CD14-positive monocyte (primary cell): ENCODE data around the gene RNF149. TPM values are rescaled to one million over a fixed set of nuclear protein-coding genes. Genes with fewer than 3 reads are reported as not detected.
"Not testable (repeated sequence)": the region's sequence is repeated elsewhere in the genome, so short reads cannot be mapped to it uniquely, and the experiment has no call there.

Experiments
- DNase-seq, 3 donors: peaks; one replicate each; pipeline ENCODE4 v3.0.0-alpha.2; 2011 to 2022
- H2AFZ ChIP-seq: 2 replicates; pipeline ENCODE4 v1.6.0; 2012; ENCODE audit warnings: mild to moderate bottlenecking, low read depth, low read length, inconsistent platforms; ENCODE audit not compliant: insufficient read depth, poor library complexity, severe bottlenecking
- H3K27ac ChIP-seq, 2 donors: 1 replicate in 1 of 2; 2 replicates in 1 of 2; pipeline ENCODE4 v1.5.1; 2012 to 2013; ENCODE audit warnings: low read length in 2 of 2, control low read depth in 1 of 2, inconsistent platforms in 1 of 2, low read depth in 1 of 2, mild to moderate bottlenecking in 1 of 2
- H3K27me3 ChIP-seq, 2 donors: one replicate each; pipeline versions ENCODE4 v1.6.0 to v1.6.1; 2011 to 2013; ENCODE audit warnings: low read length in 2 of 2; ENCODE audit not compliant: control insufficient read depth in 2 of 2, insufficient read depth in 2 of 2
- H3K36me3 ChIP-seq, 2 donors: replicated peaks in 1 of 2; 1 replicate in 1 of 2; 2 replicates in 1 of 2; pipeline versions ENCODE4 v1.5.1 to v1.6.1; 2012 to 2013; ENCODE audit warnings: low read length in 2 of 2, control low read depth in 1 of 2, inconsistent platforms in 1 of 2, mild to moderate bottlenecking in 1 of 2; ENCODE audit not compliant: insufficient read depth in 2 of 2, control insufficient read depth in 1 of 2
- H3K4me1 ChIP-seq, 2 donors: 1 replicate in 1 of 2; 2 replicates in 1 of 2; pipeline versions ENCODE4 v1.5.1 to v1.6.1; 2012 to 2013; ENCODE audit warnings: low read length in 2 of 2, control low read depth in 1 of 2, inconsistent platforms in 1 of 2, mild to moderate bottlenecking in 1 of 2, moderate library complexity in 1 of 2; ENCODE audit not compliant: insufficient read depth in 2 of 2, control insufficient read depth in 1 of 2
- H3K4me2 ChIP-seq: replicated peaks from 2 replicates; pipeline ENCODE3; 2012; ENCODE audit warnings: low read length, moderate library complexity, mild to moderate bottlenecking; ENCODE audit not compliant: poor library complexity, severe bottlenecking; ENCODE audit errors: extremely low read depth
- H3K4me3 ChIP-seq, 3 experiments: fragments of 200-600 bp in 1 of 3; sonication (generic) in 1 of 3; replicated peaks in 1 of 3; 1 replicate in 2 of 3; 2 replicates in 1 of 3; pipeline ENCODE4 v1.5.1; 2011 to 2013; ENCODE audit warnings: low read length in 3 of 3, mild to moderate bottlenecking in 3 of 3, control low read depth in 2 of 3, low read depth in 2 of 3, inconsistent platforms in 1 of 3, moderate library complexity in 1 of 3
- H3K79me2 ChIP-seq: 2 replicates; pipeline ENCODE4 v1.6.0; 2012; ENCODE audit warnings: mild to moderate bottlenecking, control low read depth, inconsistent platforms, low read length, moderate library complexity; ENCODE audit not compliant: insufficient read depth
- H3K9ac ChIP-seq: 2 replicates; pipeline ENCODE4 v1.6.0; 2017; ENCODE audit warnings: low read length, mild to moderate bottlenecking; ENCODE audit not compliant: insufficient read depth, poor library complexity, severe bottlenecking
- H3K9me3 ChIP-seq, 2 donors: replicated peaks in 1 of 2; 1 replicate in 1 of 2; 2 replicates in 1 of 2; pipeline versions ENCODE4 v1.5.1 to v1.6.1; 2012 to 2013; ENCODE audit warnings: low read length in 2 of 2, control low read depth in 1 of 2; ENCODE audit not compliant: control insufficient read depth in 1 of 2, insufficient read depth in 1 of 2
- H4K20me1 ChIP-seq: 2 replicates; pipeline ENCODE4 v1.6.0; 2012; ENCODE audit warnings: mild to moderate bottlenecking, low read length, control low read depth, moderate library complexity; ENCODE audit not compliant: insufficient read depth
- H3K27ac Mint-ChIP-seq, 7 donors: one replicate each; pipeline ENCODE4 v1.8.0; 2020; ENCODE audit warnings: mild to moderate bottlenecking in 7 of 7, mixed read lengths in 7 of 7, moderate library complexity in 6 of 7, inconsistent platforms in 2 of 7
- H3K27me3 Mint-ChIP-seq, 3 donors: one replicate each; pipeline ENCODE4 v1.8.0; 2021 to 2022; ENCODE audit warnings: low read depth in 3 of 3, mild to moderate bottlenecking in 3 of 3, mixed read lengths in 3 of 3, moderate library complexity in 3 of 3, inconsistent platforms in 1 of 3
- H3K36me3 Mint-ChIP-seq, 2 donors: one replicate each; pipeline ENCODE4 v1.8.0; 2020; ENCODE audit warnings: mixed read lengths in 2 of 2, inconsistent platforms in 1 of 2, mild to moderate bottlenecking in 1 of 2
- H3K4me1 Mint-ChIP-seq: one replicate; pipeline ENCODE4 v1.8.0; 2020; ENCODE audit warnings: mild to moderate bottlenecking, mixed read lengths
- H3K4me3 Mint-ChIP-seq, 2 donors: one replicate each; pipeline ENCODE4 v1.8.0; 2020; ENCODE audit warnings: mild to moderate bottlenecking in 2 of 2, mixed read lengths in 2 of 2, moderate library complexity in 1 of 2
- H3K9me3 Mint-ChIP-seq, 7 donors: one replicate each; pipeline ENCODE4 v1.8.0; 2020 to 2022; ENCODE audit warnings: mixed read lengths in 7 of 7, mild to moderate bottlenecking in 6 of 7, moderate library complexity in 6 of 7, inconsistent platforms in 2 of 7
- CTCF ChIP-seq: fragments of 200-600 bp; IDR thresholded peaks from one replicate; pipeline ENCODE4 v1.8.0; 2022; ENCODE audit warnings: antibody characterized with exemption, mild to moderate bottlenecking
- WGBS: methylation state at CpG from one replicate; pipeline ENCODE4 v1.1.5; 2013; ENCODE audit warnings: missing lambda C conversion rate; ENCODE audit not compliant: insufficient coverage; 5-methylcytosine and 5-hydroxymethylcytosine counted together
- intact Hi-C, 2 donors: fragments of 100-400 bp; cut with micrococcal nuclease; formaldehyde crosslinking; loops; one replicate each; pipeline versions ENCODE4 v1.15.0 to v1.15.1; 2023
- polyA plus RNA-seq, 3 donors: library from polyadenylated mRNA; depleted of rRNA in 1 of 3; unstranded in 2 of 3; stranded (reverse) in 1 of 3; fragments of 300-500 nt in 2 of 3; fragments of >200 nt in 1 of 3; fragmentation: Illumina TruSeq in 2 of 3; gene quantifications; 1 replicate in 2 of 3; 2 replicates in 1 of 3; pipeline ENCODE4 v1.2.3, GENCODE V29; 2012 to 2021

RNF149 gene
- polyA plus RNA-seq, 3 donors = 112 to 148 (median 141) TPM

- H4K20me1 ChIP-seq, H3K36me3 Mint-ChIP-seq, H3K9ac ChIP-seq, H3K27me3 ChIP-seq, H3K79me2 ChIP-seq, H3K4me3 Mint-ChIP-seq, H3K4me3 ChIP-seq, H3K36me3 ChIP-seq, H2AFZ ChIP-seq, H3K4me2 ChIP-seq, H3K27ac ChIP-seq, intact Hi-C loops, DNase-seq, H3K27ac Mint-ChIP-seq, H3K27me3 Mint-ChIP-seq, H3K9me3 ChIP-seq: not testable (repeated sequence)
- H3K4me1 Mint-ChIP-seq = peaks cover 24% of the 10 kb centered on the region
- TF ChIP-seq CTCF = peak; percentile 30
- H3K9me3 Mint-ChIP-seq = peaks cover 3 to 11% (median 6%) of the 10 kb centered on the region in 7 donors
- 50% methylated on average over 1 of the region's 2 CpGs for WGBS
- H3K4me1 ChIP-seq = peaks cover 18 to 19% of the 10 kb centered on the region in 2 donors
These were observed 67.8 kb downstream of the RNF149 start for GRCh38 chr2:101240694-101241093.

GRCh38 chr2:101239760-101240118 lies 68.8 kb downstream of the RNF149 start:
- H3K9me3 Mint-ChIP-seq = peaks cover 5 to 18% (median 12%) of the 10 kb centered on the region in 7 donors
- H3K27ac Mint-ChIP-seq, H3K36me3 Mint-ChIP-seq, H3K36me3 ChIP-seq, H3K27ac ChIP-seq, H3K79me2 ChIP-seq, H3K4me3 Mint-ChIP-seq, H4K20me1 ChIP-seq, H2AFZ ChIP-seq, H3K4me2 ChIP-seq, intact Hi-C loops, H3K4me3 ChIP-seq, H3K27me3 ChIP-seq, H3K9ac ChIP-seq, DNase-seq, H3K9me3 ChIP-seq, H3K27me3 Mint-ChIP-seq: not testable (repeated sequence)
- H3K4me1 Mint-ChIP-seq = peaks cover 24% of the 10 kb centered on the region
- peaks cover 18 to 19% of the 10 kb centered on the region in 2 donors for H3K4me1 ChIP-seq
- 100% methylated on average over 1 of the region's 2 CpGs for WGBS
